NB4 (cell line): ENCODE measurements around the gene TMEM45A.
"Not testable (repeated sequence)": the region's sequence is repeated elsewhere in the genome, so short reads cannot be mapped to it uniquely, and the experiment has no call there.

ENCODE experiments used
- DNase-seq: peaks from one replicate; pipeline ENCODE4 v3.0.0; 2010; ENCODE audit warnings: low read depth
- H3K4me3 ChIP-seq: one replicate; pipeline ENCODE4 v1.5.1; 2011; ENCODE audit warnings: mild to moderate bottlenecking, low read depth, low read length, moderate library complexity
- CTCF ChIP-seq: IDR thresholded peaks from one replicate; pipeline ENCODE4 v1.5.1; 2012; ENCODE audit warnings: low read depth, low read length
- MYC ChIP-seq: IDR thresholded peaks from 2 replicates; pipeline ENCODE4 v1.6.1; 2011; ENCODE audit warnings: low read depth, low read length
- POLR2A ChIP-seq: IDR thresholded peaks from 2 replicates; pipeline ENCODE4 v1.6.1; 2011; ENCODE audit warnings: mild to moderate bottlenecking; ENCODE audit not compliant: insufficient read length; ENCODE audit errors: extremely low read depth
- TF ChIP-seq, protein P1 (sequence below): IDR thresholded peaks from 2 replicates; pipeline ENCODE4 v1.6.1; 2011; ENCODE audit warnings: low read depth, low read length

The TMEM45A gene

DNA sequence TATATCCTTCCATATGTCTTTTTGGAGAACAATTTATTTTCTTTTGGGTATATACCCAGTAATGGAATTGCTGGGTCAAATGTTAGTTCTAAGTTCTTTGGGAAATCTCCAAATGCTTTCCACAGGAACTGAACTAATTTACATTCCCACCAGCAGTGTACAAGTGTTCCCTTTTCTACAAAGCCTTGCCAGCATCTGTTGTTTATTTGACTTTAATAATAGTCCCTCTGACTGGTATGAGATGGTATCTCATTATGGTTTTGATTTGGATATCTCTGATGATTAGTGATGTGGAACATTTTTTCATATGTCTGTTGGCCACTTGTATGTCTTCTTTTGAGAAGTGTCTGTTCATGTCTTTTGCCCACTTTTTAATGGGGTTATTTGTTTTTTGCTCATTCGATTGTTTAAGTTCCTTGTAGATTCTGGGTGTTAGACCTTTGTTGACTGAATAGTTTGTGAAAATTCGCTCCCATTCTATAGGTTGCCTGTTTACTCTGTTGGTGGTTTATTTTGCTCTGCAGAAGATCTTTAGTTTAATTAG lies 48.4 kb downstream of the TMEM45A start:
- no peak overlapping the region for H3K4me3 ChIP-seq
- no peak for DNase-seq
- TF ChIP-seq MYC (no peak), POLR2A (no peak), CTCF (no peak)
- TF ChIP-seq, protein P1, sequence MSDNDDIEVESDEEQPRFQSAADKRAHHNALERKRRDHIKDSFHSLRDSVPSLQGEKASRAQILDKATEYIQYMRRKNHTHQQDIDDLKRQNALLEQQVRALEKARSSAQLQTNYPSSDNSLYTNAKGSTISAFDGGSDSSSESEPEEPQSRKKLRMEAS, result no peak

DNA sequence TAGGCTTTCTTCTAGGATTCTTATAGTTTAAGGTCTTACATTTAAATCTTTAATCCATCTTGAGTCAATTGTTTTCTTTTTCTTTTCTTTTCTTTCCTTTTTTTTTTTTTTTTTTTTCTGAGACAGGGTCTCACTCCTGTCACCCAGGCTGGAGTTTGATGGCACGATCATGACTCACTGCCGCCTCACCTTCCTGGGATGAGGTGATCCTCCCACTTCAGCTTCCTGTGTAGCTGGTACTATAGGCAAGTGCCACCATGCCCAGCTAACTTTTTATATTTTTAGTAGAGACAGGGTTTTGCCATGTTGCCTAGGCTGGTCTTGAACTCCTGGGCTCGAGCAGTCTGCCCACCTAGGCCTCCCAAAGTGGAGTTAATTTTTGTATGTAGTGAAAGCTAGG lies 49.0 kb downstream of the TMEM45A start:
- not testable (repeated sequence) for DNase-seq, H3K4me3 ChIP-seq

DNA sequence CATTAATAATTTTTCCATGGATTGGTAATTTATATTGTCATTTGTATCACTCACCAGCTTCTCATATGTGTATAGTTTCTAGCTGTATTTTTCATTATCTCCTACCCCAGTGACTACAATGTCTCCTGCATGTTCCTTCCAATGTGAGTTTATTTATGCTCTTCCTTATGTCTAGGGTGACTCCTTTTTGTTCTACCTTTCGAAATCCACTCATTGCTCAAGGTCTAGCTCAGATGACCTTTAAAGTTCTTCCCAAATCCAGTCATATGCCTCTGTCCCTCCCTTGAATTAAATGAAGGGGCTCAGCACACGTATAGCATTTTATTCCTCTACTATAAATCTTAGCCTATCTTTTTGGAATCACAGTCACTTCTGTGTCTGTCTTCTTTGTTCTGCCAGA lies 53.0 kb downstream of the TMEM45A start:
- DNase-seq, result no peak
- TF ChIP-seq MYC (no peak), CTCF (no peak), POLR2A (no peak)
- TF ChIP-seq, protein P1, result no peak
- H3K4me3 ChIP-seq, result no peak overlapping the region

DNA sequence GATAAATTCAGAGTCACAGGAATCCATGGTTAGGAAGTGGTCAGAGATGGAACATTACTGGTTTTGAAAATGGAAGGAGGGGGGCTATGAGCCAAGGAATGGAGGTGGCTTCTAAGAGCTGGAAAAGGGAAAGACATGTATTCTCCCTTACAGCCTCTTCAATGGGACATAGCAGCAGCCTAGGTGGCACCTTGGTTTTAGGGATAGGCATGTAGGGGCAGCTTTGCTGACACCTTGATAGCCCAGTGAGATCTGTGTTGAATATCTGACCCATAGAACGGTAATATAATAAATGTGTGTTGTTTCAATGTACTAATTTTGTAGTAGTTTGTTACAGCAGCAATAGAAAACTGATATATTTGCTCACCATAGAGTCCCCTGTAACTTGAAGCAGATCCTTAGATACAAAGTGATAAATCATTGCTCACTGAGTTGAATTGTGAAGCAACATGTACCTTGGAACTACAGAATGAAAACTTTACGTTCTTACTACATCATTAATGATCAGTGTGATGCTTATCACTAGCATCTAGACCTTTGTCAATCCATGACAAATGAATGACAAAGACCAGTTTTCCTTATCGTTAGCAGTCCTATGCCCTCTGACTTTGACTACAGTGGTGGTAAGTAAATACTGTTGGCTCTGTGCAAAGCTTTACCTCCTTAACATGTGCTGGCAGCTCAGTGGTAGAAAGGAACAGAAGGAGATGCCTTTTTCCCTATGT lies 53.8 kb downstream of the TMEM45A start:
- no peak overlapping the region for H3K4me3 ChIP-seq
- TF ChIP-seq MYC (no peak), CTCF (no peak), POLR2A (no peak)
- TF ChIP-seq, protein P1, result no peak
- DNase-seq, result no peak

DNA sequence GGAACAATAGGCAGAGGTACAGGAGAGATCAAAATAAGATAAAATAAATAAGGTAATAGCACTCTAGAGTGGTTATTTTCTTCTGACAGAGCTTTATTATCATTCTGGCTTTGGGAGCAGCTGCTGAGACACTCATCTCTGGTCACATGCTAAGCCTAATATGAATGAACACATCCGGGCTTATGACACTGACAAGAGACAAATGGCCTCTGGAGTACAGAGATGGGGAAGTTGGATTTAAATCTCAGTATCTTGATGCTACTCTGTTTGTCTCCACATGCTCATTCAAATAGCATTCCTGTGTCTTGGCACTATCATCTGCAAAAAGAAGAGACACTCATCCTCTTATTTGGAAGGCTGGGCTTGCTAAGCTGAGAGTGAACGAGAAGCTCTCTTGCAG lies 55.6 kb downstream of the TMEM45A start:
- no peak overlapping the region for H3K4me3 ChIP-seq
- DNase-seq, result no peak
- no peak for TF ChIP-seq MYC
- TF ChIP-seq, protein P1, result no peak
- no peak for TF ChIP-seq CTCF
- no peak for TF ChIP-seq POLR2A

DNA sequence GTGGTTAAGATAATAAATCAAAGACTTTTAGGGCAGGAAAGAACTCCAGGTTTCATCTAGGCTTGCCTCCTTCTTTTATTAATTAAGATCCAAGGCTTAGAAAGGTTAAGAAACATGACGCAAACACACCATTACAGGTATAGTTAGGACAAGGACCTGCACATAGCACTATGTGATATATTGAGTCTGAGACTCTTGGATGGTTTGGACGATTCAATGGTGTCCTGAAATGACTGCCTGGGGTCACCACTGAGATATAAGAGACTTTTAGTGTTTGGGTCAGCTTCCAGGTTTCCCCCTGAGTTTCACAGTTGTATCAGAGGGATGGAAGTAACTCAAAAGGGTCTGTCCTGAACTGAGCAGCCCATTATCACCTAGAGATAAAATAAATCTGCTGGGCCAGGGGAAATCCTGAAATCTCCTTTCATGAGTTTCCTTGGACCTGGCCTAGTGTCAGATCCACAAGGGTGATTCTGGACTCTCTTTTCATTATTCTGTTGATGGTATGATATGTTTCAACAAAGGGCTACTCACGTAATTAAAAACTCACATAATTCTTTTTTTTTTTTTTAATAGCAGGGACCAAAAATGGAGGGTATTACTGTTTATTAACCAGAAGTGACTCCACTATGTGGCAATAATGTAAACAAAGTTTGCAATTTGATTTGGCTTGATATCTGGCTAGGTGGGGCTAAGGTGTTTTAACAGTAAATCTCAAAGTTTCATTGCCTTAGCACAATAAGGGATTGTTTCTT lies 61.4 kb downstream of the TMEM45A start:
- TF ChIP-seq, protein P1, result no peak
- TF ChIP-seq POLR2A (no peak), CTCF (no peak), MYC (no peak)
- no peak for DNase-seq
- no peak overlapping the region for H3K4me3 ChIP-seq
